GM19025 (cell line): ENCODE data around the gene KCNRG.
"Not testable (repeated sequence)": the region's sequence is repeated elsewhere in the genome, so short reads cannot be mapped to it uniquely, and the experiment has no call there.

ENCODE experiments used
- ATAC-seq: cut with Tn5 transposase; IDR thresholded peaks from one replicate; pipeline ENCODE4 v1.9.1; 2021; ENCODE audit warnings: mild to moderate bottlenecking, low read depth, moderate library complexity; ENCODE audit not compliant: unreplicated experiment

The KCNRG gene, protein sequence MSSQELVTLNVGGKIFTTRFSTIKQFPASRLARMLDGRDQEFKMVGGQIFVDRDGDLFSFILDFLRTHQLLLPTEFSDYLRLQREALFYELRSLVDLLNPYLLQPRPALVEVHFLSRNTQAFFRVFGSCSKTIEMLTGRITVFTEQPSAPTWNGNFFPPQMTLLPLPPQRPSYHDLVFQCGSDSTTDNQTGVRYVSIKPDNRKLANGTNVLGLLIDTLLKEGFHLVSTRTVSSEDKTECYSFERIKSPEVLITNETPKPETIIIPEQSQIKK

DNA sequence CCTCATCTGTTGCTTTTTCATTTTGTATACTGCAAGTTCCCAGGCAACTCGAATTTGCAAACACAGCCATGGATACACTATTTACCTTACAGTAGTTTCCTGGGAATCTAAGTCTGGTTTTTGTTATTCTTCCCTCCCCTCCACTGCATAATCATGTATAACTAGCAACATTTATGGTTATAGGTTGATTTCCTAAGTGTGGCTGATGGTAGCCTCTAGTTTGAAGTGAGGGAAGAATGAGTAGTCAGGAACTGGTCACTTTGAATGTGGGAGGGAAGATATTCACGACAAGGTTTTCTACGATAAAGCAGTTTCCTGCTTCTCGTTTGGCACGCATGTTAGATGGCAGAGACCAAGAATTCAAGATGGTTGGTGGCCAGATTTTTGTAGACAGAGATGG, at the start of gene KCNRG:
TSS of gene KCNRG (plus strand) at position 187 of the 400 bp plus-strand sequence. CDS start at position 237, 50 bp downstream.
- no peak for ATAC-seq

DNA sequence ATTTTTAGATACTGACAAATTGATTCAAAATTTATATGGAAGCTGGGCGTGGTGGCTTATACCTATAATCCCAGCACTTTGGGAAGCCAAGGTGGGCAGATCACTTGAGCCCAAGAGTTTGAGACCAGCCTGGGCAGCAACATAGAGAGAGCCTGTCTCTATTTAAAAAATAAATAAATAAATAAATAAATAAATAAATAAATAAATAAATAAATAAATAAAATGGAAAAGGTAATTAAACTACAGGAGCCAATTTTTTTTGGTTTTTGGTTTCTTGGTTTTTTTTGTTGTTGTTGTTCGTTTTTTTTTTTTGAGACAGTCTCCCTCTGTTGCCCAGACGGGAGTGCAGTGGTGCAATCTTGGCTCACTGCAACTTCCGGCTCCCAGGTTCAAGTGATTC, 47.8 kb upstream of the KCNRG start:
- no peak for ATAC-seq

DNA sequence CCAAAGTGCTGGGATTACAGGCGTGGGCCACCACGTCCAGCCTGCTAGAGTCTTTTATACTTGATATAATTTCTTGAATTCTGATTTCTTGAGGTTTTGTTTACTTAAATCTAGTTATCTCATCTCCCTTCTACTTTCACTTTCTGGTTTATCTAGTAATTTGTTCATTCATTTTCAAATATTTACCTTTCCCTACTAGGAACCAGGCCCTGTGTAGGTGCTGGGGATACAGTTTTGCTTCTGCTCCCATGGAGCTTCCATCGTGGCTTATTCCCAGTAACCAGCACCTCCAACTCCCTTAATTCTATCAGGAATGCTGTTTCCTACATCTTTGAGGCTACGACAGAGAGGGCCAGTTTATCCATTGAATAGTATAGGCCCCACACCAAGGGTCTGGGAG, 42.5 kb upstream of the KCNRG start:
- no peak for ATAC-seq

DNA sequence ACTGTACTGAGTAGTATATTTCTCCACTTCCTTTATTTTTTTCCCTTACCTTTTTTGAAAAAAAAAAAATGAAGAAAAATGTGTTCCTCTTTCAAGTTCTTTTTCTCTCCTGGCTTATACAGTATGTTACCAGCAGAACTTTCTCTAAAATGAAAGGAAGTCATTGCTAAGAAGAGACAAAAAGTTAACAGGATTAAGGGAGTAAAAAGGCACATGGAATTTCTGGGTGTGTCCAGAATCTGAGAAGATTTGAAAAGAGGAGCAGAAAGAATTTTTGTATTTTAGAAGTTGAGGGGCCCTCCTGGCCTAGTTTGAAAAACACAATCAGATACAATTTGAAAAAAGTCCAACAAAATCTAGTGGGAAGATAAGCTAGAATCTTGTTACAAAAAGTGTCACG, 39.4 kb upstream of the KCNRG start:
- ATAC-seq, result no peak

DNA sequence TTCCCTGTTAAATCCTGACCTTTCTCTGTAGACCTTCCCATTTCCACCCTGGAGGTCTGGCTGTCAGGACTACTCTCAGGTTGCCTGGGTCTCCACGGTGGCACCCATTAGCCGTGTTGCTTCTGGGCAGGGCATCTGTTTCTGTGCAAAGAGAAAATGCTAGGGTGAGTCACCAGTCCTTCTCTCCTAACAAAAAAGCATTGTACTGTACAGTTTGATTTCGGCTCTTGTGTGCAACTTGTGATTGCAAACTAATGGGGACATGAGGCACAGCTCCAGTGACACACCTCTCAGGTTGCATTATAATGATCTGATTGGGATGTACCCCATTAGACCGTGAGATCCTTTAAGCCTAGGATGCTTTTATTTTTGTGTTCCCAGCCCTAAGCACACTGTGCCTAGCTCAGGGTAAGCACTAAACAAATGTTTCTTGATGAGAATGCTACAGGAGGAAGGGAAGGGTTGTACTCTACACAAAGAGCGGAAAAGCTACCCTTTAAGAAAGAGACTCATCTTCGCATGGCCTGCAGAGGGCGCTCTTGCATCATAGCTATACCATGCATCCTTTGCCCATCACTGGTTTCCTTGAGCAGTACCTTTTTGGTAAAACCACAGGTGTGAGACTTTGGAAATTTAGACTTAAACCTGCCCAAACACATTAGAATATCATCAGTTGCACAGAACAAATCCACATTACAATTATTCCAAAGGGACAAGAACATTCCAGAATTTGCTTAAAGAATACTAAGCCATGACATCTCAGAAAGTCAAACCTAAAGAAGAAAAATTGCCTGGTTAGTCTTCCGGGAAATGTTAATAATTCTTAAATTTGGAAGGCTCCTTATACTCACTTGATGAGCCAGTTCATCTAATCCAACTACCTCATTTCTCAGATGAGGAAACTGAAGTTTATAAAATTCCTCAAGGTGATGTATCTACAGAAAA, 38.7 kb upstream of the KCNRG start:
- peak; percentile 58 for ATAC-seq

DNA sequence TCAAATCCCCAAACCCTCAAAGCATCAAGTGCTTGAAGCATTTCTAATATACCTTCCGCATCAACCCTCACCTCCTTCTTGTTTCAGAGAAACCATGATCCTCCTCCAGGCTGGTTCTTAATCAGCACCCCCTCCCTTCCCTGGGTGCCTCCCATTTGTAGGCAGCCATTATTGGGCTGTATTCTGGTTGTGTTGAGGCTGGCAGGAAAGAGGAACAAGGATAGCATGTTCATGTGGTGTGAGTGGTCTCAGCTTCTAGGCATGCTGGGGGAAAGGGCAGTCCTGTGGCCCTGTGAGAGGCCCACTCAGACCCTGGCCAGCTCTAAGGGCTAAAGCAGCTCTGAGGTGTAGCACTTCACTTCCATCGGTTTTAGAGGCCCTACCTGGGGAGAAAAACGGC, 37.3 kb upstream of the KCNRG start:
- ATAC-seq, result no peak

DNA sequence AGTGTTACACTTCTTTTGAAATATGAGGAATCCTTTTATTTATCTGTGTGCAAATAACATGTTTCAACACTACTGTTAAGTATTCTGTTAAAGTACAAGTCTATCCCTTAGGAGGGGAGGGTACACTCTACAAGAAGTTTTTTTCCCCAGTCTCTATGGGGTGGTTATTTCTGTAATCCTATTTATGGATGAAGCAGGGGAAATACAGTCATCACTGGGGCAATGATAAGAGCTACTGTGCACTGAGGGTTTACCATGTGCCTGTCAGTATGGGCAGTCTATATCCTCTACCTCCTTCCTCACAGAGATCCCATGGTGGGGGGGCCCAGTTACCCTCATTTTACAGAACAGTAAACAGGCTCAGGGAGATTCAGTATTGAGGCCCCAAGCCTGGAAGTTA, 35.0 kb upstream of the KCNRG start:
- ATAC-seq, result no peak

DNA sequence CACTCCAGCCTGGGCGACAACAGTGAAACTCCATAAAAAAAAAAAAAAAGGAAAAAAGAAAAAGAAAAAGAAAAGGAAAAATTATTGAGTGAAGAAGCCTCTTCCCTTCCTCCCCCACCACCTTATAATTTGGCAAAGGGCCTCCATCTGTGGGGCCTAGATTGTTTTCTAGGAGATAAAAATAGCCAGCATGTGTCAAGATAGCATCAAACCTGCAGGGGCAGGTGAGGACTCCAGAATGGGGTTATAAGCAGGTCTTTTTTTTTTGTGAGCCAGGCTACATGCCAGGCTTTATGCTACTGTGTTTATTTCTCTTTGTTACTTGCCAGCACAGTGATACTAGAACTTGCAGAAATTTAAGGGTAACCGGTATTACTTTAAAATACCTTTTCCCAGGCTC, 30.1 kb upstream of the KCNRG start:
- no peak for ATAC-seq

DNA sequence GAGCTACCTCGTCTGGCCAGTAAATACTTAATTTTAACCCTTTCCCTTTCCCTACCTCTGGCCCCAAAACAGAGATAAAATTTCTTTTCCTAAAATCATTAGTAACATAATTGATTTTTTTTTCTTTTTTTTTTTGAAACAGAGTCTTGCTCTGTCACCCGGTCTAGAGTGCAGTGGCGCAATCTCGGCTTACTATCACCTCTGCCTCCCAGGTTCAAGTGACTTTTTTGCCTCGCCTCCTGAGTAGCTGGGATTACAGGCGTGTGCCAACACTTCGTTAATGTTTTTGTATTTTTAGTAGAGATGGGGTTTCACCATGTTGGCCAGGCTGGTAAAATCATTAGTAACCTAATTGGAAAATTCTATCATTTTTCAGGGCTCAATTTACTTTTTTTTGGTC, 28.8 kb upstream of the KCNRG start:
- no peak for ATAC-seq

DNA sequence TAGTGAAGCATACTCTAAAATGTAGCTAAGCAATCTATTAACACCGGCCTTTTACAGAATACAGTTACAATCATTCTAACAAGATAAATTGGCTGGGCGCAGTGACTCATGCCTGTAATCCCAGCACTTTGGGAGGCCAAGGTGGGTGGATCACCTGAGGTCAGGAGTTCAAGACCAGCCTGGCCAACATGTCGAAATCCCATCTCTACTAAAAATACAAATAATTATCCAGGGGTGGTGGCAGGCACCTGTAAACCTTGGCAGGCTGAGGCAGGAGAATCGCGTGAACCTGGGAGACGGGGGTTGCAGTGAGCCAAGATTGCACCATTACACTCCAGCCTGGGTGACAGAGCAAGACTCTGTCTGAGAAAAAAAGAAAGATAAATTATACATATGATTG, 24.6 kb upstream of the KCNRG start:
- ATAC-seq, result not testable (repeated sequence)

DNA sequence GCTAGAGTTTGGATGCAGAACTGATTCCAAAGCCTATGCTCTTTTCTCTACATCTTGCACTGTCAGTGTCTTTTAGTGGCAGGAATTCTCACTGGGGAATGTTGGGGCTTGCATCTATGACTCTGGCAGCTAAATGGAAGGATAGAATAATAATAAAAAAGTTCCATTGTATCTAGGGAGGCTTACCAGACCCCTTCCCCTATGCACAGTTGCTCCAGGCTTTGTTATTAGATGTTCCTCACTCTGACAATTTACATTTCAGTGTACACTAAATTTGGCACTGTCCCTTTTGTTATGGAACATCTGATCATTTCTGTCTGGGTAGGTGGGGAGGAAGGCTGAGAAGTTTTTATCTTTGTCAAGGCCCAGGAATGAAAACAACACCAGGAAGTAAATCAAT, 22.1 kb upstream of the KCNRG start:
- no peak for ATAC-seq

DNA sequence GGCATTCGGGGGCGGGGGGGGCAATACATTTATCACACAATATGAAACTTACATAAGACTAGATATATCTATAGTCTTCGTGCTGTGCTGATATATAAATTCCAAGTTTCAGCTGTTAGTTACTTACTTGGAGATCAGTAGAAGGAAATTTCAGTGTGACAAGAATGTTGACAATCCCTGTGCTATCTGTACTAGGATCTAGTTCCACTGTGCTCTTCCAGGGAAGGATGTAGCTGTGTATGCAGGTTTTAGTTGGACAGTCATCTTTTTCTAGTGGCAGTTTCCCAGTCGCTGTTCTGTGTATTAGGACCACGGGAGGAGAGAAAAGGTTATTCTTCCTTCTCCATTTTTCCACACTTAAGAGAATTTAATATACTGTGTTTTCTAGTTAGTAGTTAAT, 21.6 kb upstream of the KCNRG start:
- ATAC-seq, result no peak

DNA sequence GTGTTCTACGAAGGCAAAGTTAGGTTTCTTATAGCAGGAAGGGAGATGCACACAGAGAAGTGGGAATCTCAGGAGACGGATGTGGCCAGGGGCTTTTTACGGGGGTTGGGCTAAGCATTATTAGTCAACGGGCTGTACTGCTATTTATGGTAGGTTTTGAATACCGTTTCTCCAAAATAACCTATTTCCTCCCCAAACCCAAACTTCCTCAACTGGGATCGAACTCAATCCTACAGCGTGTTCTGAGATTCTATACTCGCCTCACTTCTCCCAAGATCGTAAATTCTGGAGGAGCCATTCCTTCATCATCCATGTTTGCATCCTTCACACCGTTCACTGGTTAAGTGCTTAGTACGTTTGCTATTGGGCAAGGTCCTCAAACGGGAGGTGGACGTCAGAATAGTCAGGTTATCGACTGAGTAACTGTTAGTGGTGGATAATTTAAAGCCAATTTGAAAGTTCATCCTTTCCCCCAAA, 19.6 kb upstream of the KCNRG start:
- no peak for ATAC-seq

DNA sequence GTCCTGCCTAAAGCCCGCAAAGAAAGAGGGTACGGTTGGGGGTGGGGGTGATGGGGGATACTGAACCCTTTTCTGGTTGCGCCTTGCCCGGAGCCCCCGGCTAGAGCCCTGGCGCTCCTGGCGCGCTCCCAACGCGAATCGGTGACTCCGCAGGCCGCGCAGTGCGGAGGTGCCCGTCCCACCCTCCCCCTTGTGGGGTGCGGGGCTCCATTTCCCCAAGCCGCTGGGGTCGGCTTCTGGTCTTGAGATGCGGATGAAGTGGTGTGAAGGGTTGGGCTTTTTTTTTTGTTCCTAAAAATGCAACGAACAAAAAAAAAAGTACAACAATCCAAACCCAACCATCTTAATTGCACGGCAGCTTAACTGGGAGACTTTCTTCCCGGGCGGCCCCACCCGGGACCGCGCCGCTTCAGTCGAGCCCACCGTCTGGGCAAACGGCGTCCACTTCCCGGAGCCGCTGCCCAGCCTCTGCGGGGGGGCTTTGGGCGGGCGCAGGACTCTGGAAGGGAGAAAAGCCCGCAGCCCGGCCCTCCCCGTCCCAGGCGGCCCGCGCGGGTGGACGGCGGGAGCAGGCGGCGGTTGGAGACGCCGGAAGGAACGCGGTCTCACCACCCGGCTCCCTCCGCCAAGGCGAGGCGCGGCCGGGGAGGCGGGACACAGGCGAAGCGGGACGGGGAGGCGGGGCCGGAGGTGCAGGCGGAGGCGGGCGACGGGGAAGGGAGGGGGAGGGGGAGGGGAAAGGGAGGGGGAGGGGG, 18.9 kb upstream of the KCNRG start:
- ATAC-seq, result peak; percentile 51

DNA sequence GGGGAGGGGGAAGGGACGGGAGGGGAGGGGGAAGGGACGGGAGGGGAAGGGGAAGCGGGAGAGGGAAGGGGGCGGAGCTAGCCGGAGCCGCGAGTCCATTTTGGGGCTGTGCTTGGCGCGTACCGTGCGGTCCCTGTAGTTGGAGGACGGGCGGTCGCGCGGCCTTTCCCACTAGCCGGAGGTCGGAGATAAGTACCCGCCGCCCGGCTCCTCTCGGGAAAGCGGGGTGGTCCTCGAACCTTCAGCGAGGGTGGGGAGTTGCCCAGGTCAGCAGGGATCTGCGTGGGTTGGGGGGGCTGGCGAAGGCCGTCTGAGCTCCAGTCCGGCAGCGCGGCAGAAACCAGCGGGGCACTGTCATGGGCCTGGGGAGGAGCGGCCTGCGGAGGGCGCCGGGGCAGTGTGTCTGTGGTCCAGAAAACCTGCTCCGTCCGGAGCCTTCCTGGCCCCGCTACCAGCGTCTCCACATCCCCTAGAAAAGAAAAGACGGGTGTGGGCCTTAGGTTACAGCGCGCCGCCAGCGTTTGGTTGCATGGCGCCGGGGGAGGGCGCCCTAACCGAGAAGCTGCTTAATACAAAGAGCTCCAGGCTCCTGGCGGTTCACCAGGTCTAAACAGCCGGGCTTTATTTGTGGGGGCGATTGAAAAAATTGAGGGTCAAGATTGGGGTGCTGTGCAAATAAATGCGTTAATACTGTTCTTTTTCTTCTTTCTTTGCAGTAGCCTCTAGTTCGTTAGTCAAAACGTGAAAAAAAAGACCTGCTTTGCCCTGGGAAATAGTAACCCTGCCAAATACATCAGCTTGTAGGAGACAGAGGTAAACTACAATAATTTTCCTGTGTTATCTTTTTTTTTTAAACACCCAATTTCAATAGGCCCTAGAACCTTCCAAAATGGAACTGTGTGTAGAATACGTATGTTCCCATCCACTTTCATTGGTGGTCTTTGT, 18.0 kb upstream of the KCNRG start, which contains the start of gene TRIM13:
TSS of gene TRIM13 (plus strand) at position 92 of the 945 bp plus-strand sequence. CDS start 14,899 bp downstream, outside the sequence.
- peak; percentile 67 for ATAC-seq

DNA sequence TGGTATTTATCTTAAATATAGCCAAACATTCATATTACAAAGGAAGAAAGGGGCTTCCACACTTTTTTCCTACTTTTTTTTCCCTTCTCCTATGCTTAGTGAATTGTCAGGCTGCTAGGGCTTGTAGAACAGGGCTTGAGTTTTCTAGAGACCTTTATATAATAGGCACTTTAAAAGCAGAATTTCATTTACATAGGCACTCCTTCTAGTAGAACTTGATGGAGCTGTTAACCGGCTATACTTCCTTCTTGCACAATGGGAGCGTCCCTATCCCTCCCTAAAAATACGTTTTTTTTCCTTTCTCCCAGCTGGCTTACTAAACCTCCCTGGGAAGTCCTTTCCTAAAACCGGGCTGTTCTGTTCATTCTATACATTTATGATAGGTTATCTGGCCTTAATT, 17.3 kb upstream of the KCNRG start:
- ATAC-seq, result no peak

DNA sequence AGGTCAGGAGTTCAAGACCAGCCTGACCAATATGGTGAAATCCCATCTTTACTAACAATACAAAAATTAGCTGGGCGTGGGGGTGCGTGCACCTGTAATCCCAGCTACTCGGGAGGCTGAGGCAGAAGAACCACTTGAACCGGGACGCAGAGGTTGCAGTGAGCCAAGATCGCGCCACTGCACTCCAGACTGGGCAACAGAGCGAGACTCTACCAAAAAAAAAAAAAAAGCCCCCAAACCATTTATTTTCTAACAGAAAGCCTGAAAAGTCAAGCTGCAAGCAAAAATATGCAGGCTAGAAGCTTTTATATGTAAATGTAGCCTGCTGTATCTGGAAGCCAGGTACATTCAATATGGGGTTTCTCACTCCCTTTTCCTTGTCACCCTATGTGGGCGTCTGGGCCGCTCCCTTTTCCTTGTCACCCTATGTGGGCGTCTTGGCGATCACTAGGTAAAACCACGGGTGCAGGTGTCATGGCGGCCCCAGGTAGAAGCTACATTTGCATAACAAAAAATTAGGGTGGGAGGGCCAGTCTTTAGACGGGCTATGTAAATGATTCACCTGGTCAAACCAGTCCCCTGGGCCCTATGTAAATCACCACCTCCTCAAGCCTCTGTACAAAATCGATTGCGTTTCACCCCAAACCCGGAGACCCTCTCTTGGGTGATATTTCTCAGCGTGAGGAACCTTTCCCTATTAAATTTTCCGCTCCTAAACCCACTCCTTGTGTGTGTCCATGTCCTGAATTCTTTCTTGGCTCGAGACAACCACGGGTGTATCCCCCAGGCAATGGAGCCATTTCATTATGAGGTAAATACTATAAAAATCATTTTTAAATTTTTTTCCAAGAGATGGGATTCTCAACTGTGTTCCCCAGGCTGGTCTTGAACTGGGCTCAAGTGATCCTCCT, 16.3 kb upstream of the KCNRG start:
- no peak for ATAC-seq

DNA sequence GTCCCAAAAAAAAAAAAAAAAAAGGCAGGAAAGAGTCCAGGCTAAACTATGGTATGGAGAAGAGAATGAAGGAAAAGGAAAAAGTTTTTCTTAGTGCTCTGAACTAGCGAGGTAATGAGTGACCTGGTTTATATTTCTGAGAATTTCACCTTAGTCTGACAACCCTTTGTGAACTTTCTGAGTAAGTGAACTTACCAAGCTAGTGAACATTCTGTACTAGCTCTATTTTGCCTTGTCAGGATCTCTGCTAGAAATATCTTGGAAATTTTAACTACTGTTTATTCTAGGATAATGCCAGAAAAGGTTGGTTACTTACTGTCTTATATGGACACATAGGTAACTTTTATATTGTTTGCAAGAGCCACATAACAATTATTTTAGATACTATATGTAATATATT, 14.0 kb upstream of the KCNRG start:
- no peak for ATAC-seq
